SK-N-SH treated with all-trans-retinoic acid at 6 μM for 48 hours (cell line): ENCODE measurements around the gene BORCS6.

ENCODE experiments used
- ATAC-seq: fragments of 200-7000 bp; cut with Tn5 transposase; 3 replicates; pipeline ENCODE4 v1.9.1; 2020; ENCODE audit warnings: mild to moderate bottlenecking, moderate library complexity
- ARNTL ChIP-seq: fragments of 450-650 bp; formaldehyde crosslinking; IDR thresholded peaks from 2 replicates; pipeline ENCODE4 v1.5.0; 2020; ENCODE audit warnings: low read depth, mild to moderate bottlenecking, moderate library complexity, borderline replicate concordance
- BACH2 ChIP-seq: fragments of 250-450 bp; sonication (Bioruptor Pico); IDR thresholded peaks from 2 replicates; pipeline ENCODE4 v1.9.0; 2021; ENCODE audit warnings: mild to moderate bottlenecking, borderline replicate concordance
- CREB5 ChIP-seq: fragments of 250-450 bp; sonication (Bioruptor Pico); IDR thresholded peaks from 2 replicates; pipeline ENCODE4 v1.5.1; 2020; ENCODE audit warnings: low read depth, mild to moderate bottlenecking, moderate library complexity
- CSDC2 ChIP-seq: fragments of 250-450 bp; sonication (Bioruptor Pico); IDR thresholded peaks from 2 replicates; pipeline ENCODE4 v1.5.0; 2020; ENCODE audit warnings: mild to moderate bottlenecking, moderate library complexity
- ESRRG ChIP-seq: fragments of 250-450 bp; sonication (Bioruptor Pico); IDR thresholded peaks from 2 replicates; pipeline ENCODE4 v1.6.1; 2021; ENCODE audit warnings: mild to moderate bottlenecking
- GLIS3 ChIP-seq: fragments of 250-450 bp; sonication (Bioruptor Pico); IDR thresholded peaks from 2 replicates; pipeline ENCODE4 v1.5.0; 2020; ENCODE audit warnings: mild to moderate bottlenecking, moderate library complexity
- ISL1 ChIP-seq: fragments of 250-450 bp; sonication (Bioruptor Pico); IDR thresholded peaks from 2 replicates; pipeline ENCODE4 v2.1.2; 2022; ENCODE audit warnings: mild to moderate bottlenecking, moderate library complexity
- OSR1 ChIP-seq: fragments of 250-450 bp; sonication (Bioruptor Pico); IDR thresholded peaks from 2 replicates; pipeline ENCODE4 v1.8.0; 2022; ENCODE audit warnings: moderate library complexity, mild to moderate bottlenecking, inconsistent platforms
- PPARA ChIP-seq: fragments of 250-450 bp; sonication (Bioruptor Pico); IDR thresholded peaks from 2 replicates; pipeline ENCODE4 v1.5.0; 2020; ENCODE audit warnings: mild to moderate bottlenecking, borderline replicate concordance
- RARB ChIP-seq: fragments of 250-450 bp; sonication (Bioruptor Pico); IDR thresholded peaks from 2 replicates; pipeline ENCODE4 v1.8.0; 2021; ENCODE audit warnings: mild to moderate bottlenecking, moderate library complexity
- SNAI2 ChIP-seq: fragments of 250-450 bp; sonication (Bioruptor Pico); IDR thresholded peaks from 2 replicates; pipeline ENCODE4 v1.5.0; 2020; ENCODE audit warnings: mild to moderate bottlenecking, moderate library complexity
- TOX ChIP-seq: fragments of 250-450 bp; sonication (Bioruptor Pico); IDR thresholded peaks from 2 replicates; pipeline ENCODE4 v1.8.0; 2021; ENCODE audit warnings: mild to moderate bottlenecking, moderate library complexity, borderline replicate concordance
- ZC3H10 ChIP-seq: fragments of 250-450 bp; sonication (Bioruptor Pico); IDR thresholded peaks from 2 replicates; pipeline ENCODE4 v1.5.1; 2021; ENCODE audit warnings: mild to moderate bottlenecking, moderate library complexity
- ZFP3 ChIP-seq: fragments of 250-450 bp; sonication (Bioruptor Pico); IDR thresholded peaks from 2 replicates; pipeline ENCODE4 v1.5.0; 2020; ENCODE audit warnings: mild to moderate bottlenecking, moderate library complexity
- ZNF565 ChIP-seq: fragments of 450-650 bp; formaldehyde crosslinking; conservative IDR thresholded peaks from 2 replicates; pipeline ENCODE4 v1.5.0; 2020; ENCODE audit warnings: low read depth, mild to moderate bottlenecking, moderate library complexity
- ZNF70 ChIP-seq: fragments of 450-650 bp; formaldehyde crosslinking; IDR thresholded peaks from 2 replicates; pipeline ENCODE4 v1.5.0; 2020; ENCODE audit warnings: mild to moderate bottlenecking, moderate library complexity
- ZNF8 ChIP-seq: fragments of 450-650 bp; formaldehyde crosslinking; IDR thresholded peaks from 2 replicates; pipeline ENCODE4 v1.5.0; 2020; ENCODE audit warnings: mild to moderate bottlenecking, moderate library complexity
- TF ChIP-seq, protein P1 (sequence below): fragments of 250-450 bp; sonication (Bioruptor Pico); IDR thresholded peaks from 2 replicates; pipeline ENCODE4 v1.8.0; 2021; ENCODE audit warnings: low read depth, mild to moderate bottlenecking, moderate library complexity, borderline replicate concordance
- TF ChIP-seq, protein P2 (sequence below): fragments of 250-450 bp; sonication (Bioruptor Pico); IDR thresholded peaks from 2 replicates; pipeline ENCODE4 v1.8.0; 2020; ENCODE audit warnings: mild to moderate bottlenecking, moderate library complexity, borderline replicate concordance
- TF ChIP-seq, protein P3 (sequence below): fragments of 250-450 bp; sonication (Bioruptor Pico); IDR thresholded peaks from 2 replicates; pipeline ENCODE4 v1.5.1; 2021; ENCODE audit warnings: mild to moderate bottlenecking, moderate library complexity

BORCS6 gene

DNA sequence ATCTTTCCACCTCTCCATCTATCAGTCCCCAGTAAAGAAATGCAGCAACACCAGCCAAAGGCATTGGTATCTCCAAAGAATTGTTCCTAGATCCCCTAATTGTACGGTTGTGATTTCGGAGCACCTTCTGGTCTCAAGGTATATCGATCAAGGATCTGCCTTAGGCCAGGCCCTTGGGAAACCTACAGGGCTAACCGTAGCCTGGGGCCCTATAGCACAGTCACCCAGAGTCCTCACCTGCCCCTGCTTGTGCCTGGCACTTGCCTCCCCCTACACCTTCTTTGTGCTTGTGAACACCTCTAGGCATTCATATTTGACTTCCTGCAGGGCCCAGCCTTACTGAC is 37.2 kb upstream of the BORCS6 start:
- no peak for ATAC-seq
- no peak for TF ChIP-seq ZNF8 (CRISPR knock-in tag)
- TF ChIP-seq ESRRG (CRISPR knock-in tag): no peak
- TF ChIP-seq OSR1 (CRISPR knock-in tag): no peak
- no peak for TF ChIP-seq CSDC2 (CRISPR knock-in tag)
- no peak for TF ChIP-seq TOX (CRISPR knock-in tag)
- no peak for TF ChIP-seq CREB5
- TF ChIP-seq, protein P1, sequence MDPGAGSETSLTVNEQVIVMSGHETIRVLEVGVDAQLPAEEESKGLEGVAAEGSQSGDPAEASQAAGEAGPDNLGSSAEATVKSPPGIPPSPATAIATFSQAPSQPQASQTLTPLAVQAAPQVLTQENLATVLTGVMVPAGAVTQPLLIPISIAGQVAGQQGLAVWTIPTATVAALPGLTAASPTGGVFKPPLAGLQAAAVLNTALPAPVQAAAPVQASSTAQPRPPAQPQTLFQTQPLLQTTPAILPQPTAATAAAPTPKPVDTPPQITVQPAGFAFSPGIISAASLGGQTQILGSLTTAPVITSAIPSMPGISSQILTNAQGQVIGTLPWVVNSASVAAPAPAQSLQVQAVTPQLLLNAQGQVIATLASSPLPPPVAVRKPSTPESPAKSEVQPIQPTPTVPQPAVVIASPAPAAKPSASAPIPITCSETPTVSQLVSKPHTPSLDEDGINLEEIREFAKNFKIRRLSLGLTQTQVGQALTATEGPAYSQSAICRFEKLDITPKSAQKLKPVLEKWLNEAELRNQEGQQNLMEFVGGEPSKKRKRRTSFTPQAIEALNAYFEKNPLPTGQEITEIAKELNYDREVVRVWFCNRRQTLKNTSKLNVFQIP (CRISPR knock-in tag): no peak

- TF ChIP-seq, protein P2, sequence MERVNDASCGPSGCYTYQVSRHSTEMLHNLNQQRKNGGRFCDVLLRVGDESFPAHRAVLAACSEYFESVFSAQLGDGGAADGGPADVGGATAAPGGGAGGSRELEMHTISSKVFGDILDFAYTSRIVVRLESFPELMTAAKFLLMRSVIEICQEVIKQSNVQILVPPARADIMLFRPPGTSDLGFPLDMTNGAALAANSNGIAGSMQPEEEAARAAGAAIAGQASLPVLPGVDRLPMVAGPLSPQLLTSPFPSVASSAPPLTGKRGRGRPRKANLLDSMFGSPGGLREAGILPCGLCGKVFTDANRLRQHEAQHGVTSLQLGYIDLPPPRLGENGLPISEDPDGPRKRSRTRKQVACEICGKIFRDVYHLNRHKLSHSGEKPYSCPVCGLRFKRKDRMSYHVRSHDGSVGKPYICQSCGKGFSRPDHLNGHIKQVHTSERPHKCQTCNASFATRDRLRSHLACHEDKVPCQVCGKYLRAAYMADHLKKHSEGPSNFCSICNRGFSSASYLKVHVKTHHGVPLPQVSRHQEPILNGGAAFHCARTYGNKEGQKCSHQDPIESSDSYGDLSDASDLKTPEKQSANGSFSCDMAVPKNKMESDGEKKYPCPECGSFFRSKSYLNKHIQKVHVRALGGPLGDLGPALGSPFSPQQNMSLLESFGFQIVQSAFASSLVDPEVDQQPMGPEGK (CRISPR knock-in tag): peak; percentile 50
- TF ChIP-seq, protein P1 (CRISPR knock-in tag): peak; percentile 62; the same call in 1 of the 2 replicates
- TF ChIP-seq ARNTL (CRISPR knock-in tag): peak; percentile 42; the same call in 1 of the 2 replicates
- no peak for TF ChIP-seq ZNF8 (CRISPR knock-in tag)
- peak; percentile 94 for TF ChIP-seq GLIS3 (CRISPR knock-in tag)
- TF ChIP-seq TOX (CRISPR knock-in tag): peak; percentile 87
- TF ChIP-seq ZNF565: no peak
- no peak for TF ChIP-seq SNAI2
- TF ChIP-seq ZNF70 (CRISPR knock-in tag): no peak
- TF ChIP-seq ZC3H10 (CRISPR knock-in tag): no peak
- TF ChIP-seq ESRRG (CRISPR knock-in tag): peak; percentile 42; the same call in 1 of the 2 replicates
- TF ChIP-seq RARB: 0 out of 2 replicates have a peak, but pooled peaks have one; percentile 10
- no peak for TF ChIP-seq ISL1
- TF ChIP-seq, all 23 proteins: peak for 7
- ATAC-seq: peak; percentile 32
These were observed 36.7 kb upstream of the BORCS6 start for GRCh38 chr17:8226536-8227237.

GRCh38 chr17:8225813-8226535 is 36.0 kb upstream of the BORCS6 start:
- TF ChIP-seq GLIS3 (CRISPR knock-in tag): no peak
- peak; percentile 4; the same call in 2 of the 3 replicates for ATAC-seq

DNA sequence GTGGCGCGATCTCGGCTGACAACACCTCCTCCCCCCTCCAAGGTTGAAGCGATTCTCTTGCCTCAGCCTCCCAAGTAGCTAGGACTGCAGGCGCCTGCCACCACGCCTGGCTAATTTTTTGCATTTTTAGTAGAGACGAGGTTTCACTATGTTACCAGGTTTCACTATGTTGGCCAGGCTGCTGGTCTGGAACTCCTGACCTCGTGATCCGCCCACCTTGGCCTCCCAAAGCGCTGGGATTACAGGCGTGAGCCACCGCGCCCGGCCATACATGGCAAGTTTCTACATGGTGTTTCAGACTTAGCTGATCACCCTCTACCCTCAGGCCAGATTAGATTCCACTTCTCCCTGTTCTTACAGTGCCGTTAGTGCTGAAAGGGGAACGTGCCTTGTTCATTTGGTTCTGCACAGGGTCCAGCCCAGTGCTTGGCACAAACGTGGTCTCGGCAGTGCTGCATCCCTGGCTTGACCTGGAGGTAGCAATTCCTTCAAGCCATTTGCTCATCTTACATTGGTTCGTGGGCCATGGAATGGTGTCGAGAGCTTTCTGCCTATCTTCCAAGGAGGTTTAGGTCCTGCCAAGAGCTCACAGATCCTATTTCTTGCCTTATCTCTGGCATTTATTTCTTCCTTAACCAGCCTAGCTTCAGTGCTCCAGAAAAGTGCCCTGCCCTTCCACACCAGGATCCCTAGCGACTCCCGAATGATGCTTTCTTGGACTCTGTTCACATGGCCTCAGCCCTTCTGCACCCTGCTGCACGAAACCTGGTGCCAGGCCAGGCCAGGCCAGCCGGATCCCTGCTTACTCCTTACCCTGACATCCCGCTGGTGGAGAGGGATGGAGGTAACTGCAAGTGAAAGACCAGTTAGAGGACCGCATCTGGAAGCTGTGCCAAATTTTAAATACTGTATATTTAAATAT is 35.2 kb upstream of the BORCS6 start:
- ATAC-seq: no peak
- TF ChIP-seq ZFP3 (CRISPR knock-in tag) (no peak), ZNF8 (CRISPR knock-in tag) (no peak), ISL1 (no peak), BACH2 (CRISPR knock-in tag) (no peak), PPARA (CRISPR knock-in tag) (no peak), RARB (no peak), ARNTL (CRISPR knock-in tag) (no peak), ZNF70 (CRISPR knock-in tag) (no peak), GLIS3 (CRISPR knock-in tag) (no peak), OSR1 (CRISPR knock-in tag) (no peak), ZC3H10 (CRISPR knock-in tag) (no peak), ESRRG (CRISPR knock-in tag) (no peak), SNAI2 (no peak), TOX (CRISPR knock-in tag) (no peak), CREB5 (no peak)
- TF ChIP-seq, protein P3, sequence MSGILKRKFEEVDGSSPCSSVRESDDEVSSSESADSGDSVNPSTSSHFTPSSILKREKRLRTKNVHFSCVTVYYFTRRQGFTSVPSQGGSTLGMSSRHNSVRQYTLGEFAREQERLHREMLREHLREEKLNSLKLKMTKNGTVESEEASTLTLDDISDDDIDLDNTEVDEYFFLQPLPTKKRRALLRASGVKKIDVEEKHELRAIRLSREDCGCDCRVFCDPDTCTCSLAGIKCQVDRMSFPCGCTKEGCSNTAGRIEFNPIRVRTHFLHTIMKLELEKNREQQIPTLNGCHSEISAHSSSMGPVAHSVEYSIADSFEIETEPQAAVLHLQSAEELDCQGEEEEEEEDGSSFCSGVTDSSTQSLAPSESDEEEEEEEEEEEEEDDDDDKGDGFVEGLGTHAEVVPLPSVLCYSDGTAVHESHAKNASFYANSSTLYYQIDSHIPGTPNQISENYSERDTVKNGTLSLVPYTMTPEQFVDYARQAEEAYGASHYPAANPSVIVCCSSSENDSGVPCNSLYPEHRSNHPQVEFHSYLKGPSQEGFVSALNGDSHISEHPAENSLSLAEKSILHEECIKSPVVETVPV (CRISPR knock-in tag): no peak
- TF ChIP-seq, protein P1 (CRISPR knock-in tag): no peak
